LNCaP clone FGC (cell line): Measurements from ENCODE around the gene GFY.

ENCODE experiments used
- DNase-seq: peaks from one replicate; pipeline ENCODE4 v3.0.0-alpha.2; 2011; ENCODE audit warnings: low read depth
- H3K4me3 ChIP-seq: 2 replicates; pipeline ENCODE4 v1.5.1; 2011; ENCODE audit warnings: mild to moderate bottlenecking, low read depth, low read length, control low read depth
- TF ChIP-seq, protein P1 (sequence below): IDR thresholded peaks from 2 replicates; pipeline ENCODE4 v1.5.1; 2012; ENCODE audit warnings: mild to moderate bottlenecking; ENCODE audit not compliant: control insufficient read depth, insufficient read depth; ENCODE audit errors: extremely low read depth

Gene GFY

GRCh38 chr19:49461656-49462055 is 36.5 kb downstream of the GFY start:
- DNase-seq = no peak
- no peak overlapping the region for H3K4me3 ChIP-seq
- TF ChIP-seq, protein P1, sequence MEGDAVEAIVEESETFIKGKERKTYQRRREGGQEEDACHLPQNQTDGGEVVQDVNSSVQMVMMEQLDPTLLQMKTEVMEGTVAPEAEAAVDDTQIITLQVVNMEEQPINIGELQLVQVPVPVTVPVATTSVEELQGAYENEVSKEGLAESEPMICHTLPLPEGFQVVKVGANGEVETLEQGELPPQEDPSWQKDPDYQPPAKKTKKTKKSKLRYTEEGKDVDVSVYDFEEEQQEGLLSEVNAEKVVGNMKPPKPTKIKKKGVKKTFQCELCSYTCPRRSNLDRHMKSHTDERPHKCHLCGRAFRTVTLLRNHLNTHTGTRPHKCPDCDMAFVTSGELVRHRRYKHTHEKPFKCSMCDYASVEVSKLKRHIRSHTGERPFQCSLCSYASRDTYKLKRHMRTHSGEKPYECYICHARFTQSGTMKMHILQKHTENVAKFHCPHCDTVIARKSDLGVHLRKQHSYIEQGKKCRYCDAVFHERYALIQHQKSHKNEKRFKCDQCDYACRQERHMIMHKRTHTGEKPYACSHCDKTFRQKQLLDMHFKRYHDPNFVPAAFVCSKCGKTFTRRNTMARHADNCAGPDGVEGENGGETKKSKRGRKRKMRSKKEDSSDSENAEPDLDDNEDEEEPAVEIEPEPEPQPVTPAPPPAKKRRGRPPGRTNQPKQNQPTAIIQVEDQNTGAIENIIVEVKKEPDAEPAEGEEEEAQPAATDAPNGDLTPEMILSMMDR = no peak

DNA sequence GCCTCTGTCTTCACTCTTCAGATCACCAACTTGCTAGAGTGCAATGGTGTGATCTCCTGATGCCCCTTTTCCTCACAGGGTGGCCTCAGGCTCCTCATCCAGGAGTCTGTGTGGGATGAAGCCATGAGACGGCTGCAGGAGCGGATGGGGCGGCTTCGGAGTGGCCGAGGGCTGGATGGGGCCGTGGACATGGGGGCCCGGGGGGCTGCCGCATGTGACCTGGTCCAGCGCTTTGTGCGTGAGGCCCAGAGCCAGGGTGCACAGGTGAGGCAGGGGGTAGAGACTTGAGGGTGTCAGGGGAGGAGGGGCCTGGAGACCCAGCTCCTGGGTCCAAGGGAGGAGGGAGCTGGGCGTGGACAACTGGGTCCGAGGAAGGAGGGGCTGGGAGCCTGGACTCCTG is 37.3 kb downstream of the GFY start:
- DNase-seq = no peak
- TF ChIP-seq, protein P1 = no peak
- H3K4me3 ChIP-seq = no peak overlapping the region

GRCh38 chr19:49463960-49464740 is 39.0 kb downstream of the GFY start:
- DNase-seq = no peak
- no peak overlapping the region for H3K4me3 ChIP-seq
- TF ChIP-seq, protein P1 = no peak

DNA sequence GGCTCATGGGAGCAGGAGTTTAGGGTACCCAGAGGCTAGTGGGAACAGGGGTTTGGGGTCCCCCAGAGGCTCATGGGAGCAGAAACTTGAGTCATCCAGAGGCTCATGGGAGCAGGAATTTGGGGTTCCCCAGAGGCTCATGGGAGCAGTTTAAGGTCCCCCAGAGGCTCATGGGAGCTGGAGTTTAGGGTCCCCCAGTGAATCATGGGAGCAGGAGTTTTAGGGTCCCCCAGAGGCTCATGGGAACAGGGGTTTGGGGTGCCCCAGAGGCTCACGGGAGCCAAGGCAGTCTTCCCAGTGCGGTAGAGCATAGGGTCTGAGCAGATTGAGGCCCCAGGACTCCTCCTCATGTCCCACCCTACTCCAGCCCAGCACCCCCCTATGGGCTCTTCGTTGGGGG is 40.2 kb downstream of the GFY start:
- no peak overlapping the region for H3K4me3 ChIP-seq
- DNase-seq = no peak
- TF ChIP-seq, protein P1 = no peak

- no peak for DNase-seq
- H3K4me3 ChIP-seq = no peak overlapping the region
- TF ChIP-seq, protein P1 = no peak
These were observed 43.0 kb downstream of the GFY start for GRCh38 chr19:49468199-49468598.

GRCh38 chr19:49468746-49469447 is 43.7 kb downstream of the GFY start:
- DNase-seq = peak; percentile 50
- H3K4me3 ChIP-seq = no peak overlapping the region
- TF ChIP-seq, protein P1 = no peak
